HL-60 (cell line): ENCODE results near the gene LIPC.
A peak's percentile ranks its signal among the peaks of the same experiment; 100 is the strongest.

Source experiments
- DNase-seq, 2 experiments: peaks; one replicate each; pipeline ENCODE4 v3.0.0-alpha.2; 2010 to 2020; ENCODE audit warnings: low read depth in 1 of 2, low spot score in 1 of 2
- H3K27ac ChIP-seq: fragments of 250-450 bp; sonication (Bioruptor Pico); replicated peaks from 2 replicates; pipeline ENCODE4 v1.5.1; 2020; ENCODE audit warnings: mild to moderate bottlenecking, moderate library complexity
- H3K27me3 ChIP-seq: fragments of 250-450 bp; sonication (Bioruptor Pico); 2 replicates; pipeline ENCODE4 v1.5.1; 2021; ENCODE audit warnings: mild to moderate bottlenecking, moderate library complexity; ENCODE audit not compliant: insufficient read depth, poor library complexity, severe bottlenecking
- H3K4me3 ChIP-seq: replicated peaks from 2 replicates; pipeline ENCODE4 v1.5.1; 2011; ENCODE audit warnings: mild to moderate bottlenecking, control low read depth, low read length; ENCODE audit not compliant: insufficient read depth
- CTCF ChIP-seq: IDR thresholded peaks from one replicate; pipeline ENCODE4 v1.5.1; 2011; ENCODE audit warnings: low read length, control low read depth, inconsistent platforms; ENCODE audit not compliant: insufficient read depth
- GABPA ChIP-seq: IDR thresholded peaks from 2 replicates; pipeline ENCODE4 v1.6.1; 2012; ENCODE audit warnings: low read depth
- POLR2AphosphoS5 ChIP-seq: IDR thresholded peaks from 2 replicates; pipeline ENCODE4 v1.6.1; 2012; ENCODE audit warnings: low read depth
- REST ChIP-seq: IDR thresholded peaks from 2 replicates; pipeline ENCODE4 v1.6.1; 2012; ENCODE audit warnings: low read depth; ENCODE audit not compliant: insufficient replicate concordance
- SPI1 ChIP-seq: IDR thresholded peaks from 2 replicates; pipeline ENCODE4 v1.6.1; 2012; ENCODE audit warnings: low read depth, mild to moderate bottlenecking, borderline replicate concordance

Gene LIPC

GRCh38 chr15:58518626-58519025 is 86.8 kb downstream of the LIPC start:
- Histone ChIP-seq H3K27me3 (no peaks in the 10 kb centered on the region), H3K27ac (peak overlapping the region; percentile 65), H3K4me3 (no peak overlapping the region)
- no peak for DNase-seq
- TF ChIP-seq GABPA = no peak
- no peak for TF ChIP-seq REST
- TF ChIP-seq SPI1 = no peak
- no peak for TF ChIP-seq POLR2AphosphoS5
- no peak for TF ChIP-seq CTCF

GRCh38 chr15:58519516-58519915 is 87.7 kb downstream of the LIPC start:
- DNase-seq = no peak
- Histone ChIP-seq H3K27me3 (no peaks in the 10 kb centered on the region), H3K27ac (no peak overlapping the region), H3K4me3 (no peak overlapping the region)
- no peak for TF ChIP-seq POLR2AphosphoS5
- TF ChIP-seq SPI1 = no peak
- no peak for TF ChIP-seq REST
- no peak for TF ChIP-seq CTCF
- no peak for TF ChIP-seq GABPA

- Histone ChIP-seq H3K27me3 (no peaks in the 10 kb centered on the region), H3K4me3 (no peak overlapping the region), H3K27ac (peak overlapping the region; percentile 44; the same call in 1 of the 2 replicates)
- no peak for DNase-seq
- TF ChIP-seq POLR2AphosphoS5 (no peak), SPI1 (no peak), GABPA (no peak), REST (no peak), CTCF (no peak)
These were observed 88.7 kb downstream of the LIPC start for GRCh38 chr15:58520464-58520863.
